Measurements from ENCODE around the gene FARP1.

Gene FARP1

DNA sequence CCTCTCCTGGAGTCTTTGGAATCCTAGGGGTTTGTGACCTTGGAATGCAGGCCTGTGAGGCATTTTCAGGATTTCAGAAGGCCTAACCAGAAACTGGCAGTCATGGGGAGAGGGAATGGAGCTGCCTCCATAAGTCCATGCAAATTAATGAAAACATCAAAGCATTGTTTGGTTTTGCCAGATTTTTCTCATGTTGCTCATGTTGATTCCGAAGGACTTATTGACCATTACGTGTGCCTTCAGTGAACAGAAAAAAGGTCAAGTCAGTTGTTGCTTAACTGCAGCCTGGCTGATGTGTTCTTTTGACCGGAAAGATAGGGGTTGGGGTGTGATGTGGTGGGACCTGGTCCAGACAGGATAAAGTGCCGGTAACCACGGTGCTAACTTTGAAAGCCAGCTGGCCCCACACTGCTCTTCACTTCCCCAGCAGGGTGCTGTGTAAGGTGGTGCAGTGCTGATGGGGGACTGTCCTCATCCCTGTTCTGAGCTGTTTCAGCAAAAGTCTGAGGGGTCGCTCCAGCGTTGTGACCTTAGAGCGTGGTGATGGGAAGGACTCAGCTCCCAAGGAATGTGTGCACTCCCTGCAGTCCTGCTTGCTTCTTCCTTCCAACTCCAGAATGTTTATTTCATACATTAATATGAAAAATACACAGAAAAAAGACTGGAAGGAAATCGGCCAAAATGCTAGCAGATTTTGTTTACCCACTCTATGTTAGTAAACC lies 30.7 kb downstream of the FARP1 start:
- TF ChIP-seq TEAD4 (IDR thresholded peaks at IDR 0.05) = peak; percentile 68
- TF ChIP-seq, protein P1, sequence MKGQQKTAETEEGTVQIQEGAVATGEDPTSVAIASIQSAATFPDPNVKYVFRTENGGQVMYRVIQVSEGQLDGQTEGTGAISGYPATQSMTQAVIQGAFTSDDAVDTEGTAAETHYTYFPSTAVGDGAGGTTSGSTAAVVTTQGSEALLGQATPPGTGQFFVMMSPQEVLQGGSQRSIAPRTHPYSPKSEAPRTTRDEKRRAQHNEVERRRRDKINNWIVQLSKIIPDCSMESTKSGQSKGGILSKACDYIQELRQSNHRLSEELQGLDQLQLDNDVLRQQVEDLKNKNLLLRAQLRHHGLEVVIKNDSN (IDR thresholded peaks at IDR 0.05) = no peak
- TF ChIP-seq CEBPB (IDR thresholded peaks at IDR 0.05) = peak; percentile 60
- TF ChIP-seq NFIC (IDR thresholded peaks at IDR 0.05) = peak; percentile 25; the same call in 1 of the 2 replicates
- TF ChIP-seq YY1 (IDR thresholded peaks at IDR 0.05; ENCODE audit: low read depth) = no peak
- peak; percentile 34; the same call in 1 of the 2 replicates for TF ChIP-seq TCF12 (IDR thresholded peaks at IDR 0.05; ENCODE audit: low read depth)
- TF ChIP-seq EP300 (IDR thresholded peaks at IDR 0.05; ENCODE audit: borderline replicate concordance) = peak; percentile 22; the same call in 1 of the 2 replicates

DNA sequence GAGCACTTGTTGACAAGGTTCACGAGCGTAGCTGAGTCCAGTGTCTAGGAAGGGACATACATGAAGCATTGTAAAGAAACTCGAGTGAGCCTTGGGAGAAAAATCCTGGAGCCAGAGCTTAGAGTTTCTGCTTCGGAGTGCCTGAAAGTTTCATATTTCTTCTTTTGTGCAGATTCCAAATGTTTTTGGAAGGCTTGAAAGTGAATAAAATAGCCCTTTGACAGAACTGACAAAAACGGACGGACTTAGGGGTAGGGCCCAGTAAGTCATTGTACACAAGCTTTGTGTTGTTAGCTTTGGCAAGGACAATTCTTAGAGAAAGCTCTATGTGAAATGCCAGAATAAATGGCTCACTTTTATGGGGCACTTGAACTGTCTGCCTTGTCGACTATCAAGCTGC lies 31.4 kb downstream of the FARP1 start:
- TF ChIP-seq ZBTB7A (IDR thresholded peaks at IDR 0.05; ENCODE audit: low read depth) = no peak
- TF ChIP-seq, protein P2, sequence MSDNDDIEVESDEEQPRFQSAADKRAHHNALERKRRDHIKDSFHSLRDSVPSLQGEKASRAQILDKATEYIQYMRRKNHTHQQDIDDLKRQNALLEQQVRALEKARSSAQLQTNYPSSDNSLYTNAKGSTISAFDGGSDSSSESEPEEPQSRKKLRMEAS (IDR thresholded peaks at IDR 0.05) = no peak

DNA sequence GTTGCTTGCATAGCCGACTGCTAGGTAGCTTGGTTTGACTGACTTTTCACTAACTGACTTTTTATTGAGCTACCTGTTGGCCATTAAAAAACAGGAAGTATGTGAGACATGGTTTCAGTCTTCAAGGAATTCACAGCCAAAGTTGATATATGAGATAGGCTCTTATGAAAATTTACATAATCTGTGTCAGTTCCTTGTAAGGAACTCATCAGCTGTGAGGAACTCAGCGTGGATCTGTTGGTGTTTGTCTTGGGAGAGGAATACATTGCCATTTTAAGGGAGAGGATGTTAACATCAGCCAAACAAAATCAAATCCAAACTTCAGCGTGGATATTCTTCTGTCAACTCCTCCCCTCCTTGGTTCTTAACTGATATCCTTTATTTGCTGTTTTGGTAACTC lies 32.1 kb downstream of the FARP1 start:
- TF ChIP-seq CEBPB (IDR thresholded peaks at IDR 0.05) = no peak
- TF ChIP-seq FOXM1 (IDR thresholded peaks at IDR 0.05; ENCODE audit: borderline replicate concordance, low read depth) = no peak
- TF ChIP-seq, protein P2 (IDR thresholded peaks at IDR 0.05) = no peak
- TF ChIP-seq YY1 (IDR thresholded peaks at IDR 0.05; ENCODE audit: low read depth) = no peak
- no peak for TF ChIP-seq TEAD4 (IDR thresholded peaks at IDR 0.05)
- no peak for TF ChIP-seq RAD21 (IDR thresholded peaks at IDR 0.05; ENCODE audit: low read depth)
- no peak for TF ChIP-seq EGR1 (IDR thresholded peaks at IDR 0.05)
- no peak for TF ChIP-seq NFIC (IDR thresholded peaks at IDR 0.05)
- TF ChIP-seq ZBTB7A (IDR thresholded peaks at IDR 0.05; ENCODE audit: low read depth) = no peak
- no peak for TF ChIP-seq EP300 (IDR thresholded peaks at IDR 0.05; ENCODE audit: borderline replicate concordance)
- no peak for TF ChIP-seq TAF1 (IDR thresholded peaks at IDR 0.05; ENCODE audit: low read depth)
- TF ChIP-seq, protein P1 (IDR thresholded peaks at IDR 0.05) = no peak
- no peak for TF ChIP-seq CREB1 (IDR thresholded peaks at IDR 0.05; ENCODE audit: low read depth)
- TF ChIP-seq, protein P3, sequence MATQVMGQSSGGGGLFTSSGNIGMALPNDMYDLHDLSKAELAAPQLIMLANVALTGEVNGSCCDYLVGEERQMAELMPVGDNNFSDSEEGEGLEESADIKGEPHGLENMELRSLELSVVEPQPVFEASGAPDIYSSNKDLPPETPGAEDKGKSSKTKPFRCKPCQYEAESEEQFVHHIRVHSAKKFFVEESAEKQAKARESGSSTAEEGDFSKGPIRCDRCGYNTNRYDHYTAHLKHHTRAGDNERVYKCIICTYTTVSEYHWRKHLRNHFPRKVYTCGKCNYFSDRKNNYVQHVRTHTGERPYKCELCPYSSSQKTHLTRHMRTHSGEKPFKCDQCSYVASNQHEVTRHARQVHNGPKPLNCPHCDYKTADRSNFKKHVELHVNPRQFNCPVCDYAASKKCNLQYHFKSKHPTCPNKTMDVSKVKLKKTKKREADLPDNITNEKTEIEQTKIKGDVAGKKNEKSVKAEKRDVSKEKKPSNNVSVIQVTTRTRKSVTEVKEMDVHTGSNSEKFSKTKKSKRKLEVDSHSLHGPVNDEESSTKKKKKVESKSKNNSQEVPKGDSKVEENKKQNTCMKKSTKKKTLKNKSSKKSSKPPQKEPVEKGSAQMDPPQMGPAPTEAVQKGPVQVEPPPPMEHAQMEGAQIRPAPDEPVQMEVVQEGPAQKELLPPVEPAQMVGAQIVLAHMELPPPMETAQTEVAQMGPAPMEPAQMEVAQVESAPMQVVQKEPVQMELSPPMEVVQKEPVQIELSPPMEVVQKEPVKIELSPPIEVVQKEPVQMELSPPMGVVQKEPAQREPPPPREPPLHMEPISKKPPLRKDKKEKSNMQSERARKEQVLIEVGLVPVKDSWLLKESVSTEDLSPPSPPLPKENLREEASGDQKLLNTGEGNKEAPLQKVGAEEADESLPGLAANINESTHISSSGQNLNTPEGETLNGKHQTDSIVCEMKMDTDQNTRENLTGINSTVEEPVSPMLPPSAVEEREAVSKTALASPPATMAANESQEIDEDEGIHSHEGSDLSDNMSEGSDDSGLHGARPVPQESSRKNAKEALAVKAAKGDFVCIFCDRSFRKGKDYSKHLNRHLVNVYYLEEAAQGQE (IDR thresholded peaks at IDR 0.05; ENCODE audit: low read depth) = no peak
- no peak for TF ChIP-seq TCF12 (IDR thresholded peaks at IDR 0.05; ENCODE audit: low read depth)

DNA sequence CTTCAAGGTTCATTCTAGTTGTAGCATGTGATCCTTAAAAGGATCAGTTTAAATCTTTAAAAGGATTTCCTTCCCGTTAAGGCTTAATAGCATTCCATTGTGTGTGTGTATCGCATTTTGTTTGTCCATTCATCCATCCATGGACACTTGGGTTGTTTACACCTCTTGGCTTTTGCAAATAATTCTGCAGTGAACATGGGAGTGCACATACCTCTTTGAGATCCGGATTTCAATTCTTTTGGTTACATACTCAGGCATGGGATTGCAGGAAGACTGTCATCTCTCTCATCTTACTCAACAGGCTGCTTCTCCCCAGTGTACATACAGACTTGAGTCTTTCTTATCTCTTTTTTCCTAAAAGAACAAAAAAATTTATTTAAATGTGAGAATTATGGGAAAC lies 32.9 kb downstream of the FARP1 start:
- TF ChIP-seq, protein P1 (IDR thresholded peaks at IDR 0.05) = no peak
- TF ChIP-seq, protein P3 (IDR thresholded peaks at IDR 0.05; ENCODE audit: low read depth) = no peak
- TF ChIP-seq CEBPB (IDR thresholded peaks at IDR 0.05) (no peak), TCF12 (IDR thresholded peaks at IDR 0.05; ENCODE audit: low read depth) (no peak), ZBTB7A (IDR thresholded peaks at IDR 0.05; ENCODE audit: low read depth) (no peak), NFIC (IDR thresholded peaks at IDR 0.05) (no peak), TAF1 (IDR thresholded peaks at IDR 0.05; ENCODE audit: low read depth) (no peak), FOXM1 (IDR thresholded peaks at IDR 0.05; ENCODE audit: borderline replicate concordance, low read depth) (no peak), YY1 (IDR thresholded peaks at IDR 0.05; ENCODE audit: low read depth) (no peak), TEAD4 (IDR thresholded peaks at IDR 0.05) (no peak), EGR1 (IDR thresholded peaks at IDR 0.05) (no peak), RAD21 (IDR thresholded peaks at IDR 0.05; ENCODE audit: low read depth) (no peak), CREB1 (IDR thresholded peaks at IDR 0.05; ENCODE audit: low read depth) (no peak), EP300 (IDR thresholded peaks at IDR 0.05; ENCODE audit: borderline replicate concordance) (no peak)
- TF ChIP-seq, protein P2 (IDR thresholded peaks at IDR 0.05) = no peak
